HG02970 (cell line): Measurements from ENCODE around the gene CLN5.
A peak's percentile ranks its signal among the peaks of the same experiment; 100 is the strongest.
"Not testable (repeated sequence)": the region's sequence is repeated elsewhere in the genome, so short reads cannot be mapped to it uniquely, and the experiment has no call there.

ENCODE experiments used
- ATAC-seq: cut with Tn5 transposase; IDR thresholded peaks from one replicate; pipeline ENCODE4 v1.9.1; 2021; ENCODE audit warnings: mild to moderate bottlenecking, moderate library complexity, moderate number of reproducible peaks; ENCODE audit not compliant: unreplicated experiment, low FRiP score

Gene CLN5

GRCh38 chr13:76991796-76992547 lies at the start of gene CLN5:
Gene CLN5 (plus strand): TSS chr13:76992081. CDS start chr13:76992099, 18 bp downstream.
- ATAC-seq, result peak; percentile 97

GRCh38 chr13:76942363-76942762 lies 49.5 kb upstream of the CLN5 start:
- no peak for ATAC-seq

- ATAC-seq, result no peak
Measured at GRCh38 chr13:76943646-76944045, 48.2 kb upstream of the CLN5 start.

GRCh38 chr13:76944456-76944855 lies 47.4 kb upstream of the CLN5 start:
- no peak for ATAC-seq

GRCh38 chr13:76948149-76948548 lies 43.7 kb upstream of the CLN5 start, which contains the start of gene ACOD1:
Gene ACOD1 (plus strand): TSS chr13:76948511. CDS start chr13:76948559, 48 bp downstream.
- ATAC-seq, result no peak

GRCh38 chr13:76950101-76950500 lies 41.8 kb upstream of the CLN5 start:
- ATAC-seq, result no peak

- no peak for ATAC-seq
Measured at GRCh38 chr13:76953968-76954367, 37.9 kb upstream of the CLN5 start.

- ATAC-seq, result no peak
Measured at GRCh38 chr13:76954538-76954937, 37.3 kb upstream of the CLN5 start.

GRCh38 chr13:76955193-76955592 lies 36.7 kb upstream of the CLN5 start:
- no peak for ATAC-seq

GRCh38 chr13:76955661-76956060 lies 36.2 kb upstream of the CLN5 start:
- ATAC-seq, result no peak

- ATAC-seq, result no peak
Measured at GRCh38 chr13:76958841-76959432, 32.9 kb upstream of the CLN5 start.

GRCh38 chr13:76959734-76960133 lies 32.1 kb upstream of the CLN5 start:
- ATAC-seq, result not testable (repeated sequence)

GRCh38 chr13:76965759-76966421 lies 26.0 kb upstream of the CLN5 start:
- no peak for ATAC-seq

GRCh38 chr13:76967031-76967430 lies 24.9 kb upstream of the CLN5 start:
- ATAC-seq, result no peak

GRCh38 chr13:76968041-76968440 lies 23.8 kb upstream of the CLN5 start:
- ATAC-seq, result no peak

GRCh38 chr13:76969488-76970365 lies 22.2 kb upstream of the CLN5 start:
- ATAC-seq, result no peak

- no peak for ATAC-seq
Measured at GRCh38 chr13:76971215-76971614, 20.7 kb upstream of the CLN5 start.

- no peak for ATAC-seq
Measured at GRCh38 chr13:76971851-76972829, 19.7 kb upstream of the CLN5 start.

- ATAC-seq, result no peak
Measured at GRCh38 chr13:76973920-76974617, 17.8 kb upstream of the CLN5 start.
